ENCODE results near the gene GPRIN1.
A peak's percentile ranks its signal among the peaks of the same experiment; 100 is the strongest.
"Not testable (repeated sequence)": the region's sequence is repeated elsewhere in the genome, so short reads cannot be mapped to it uniquely, and the experiment has no call there.

Gene GPRIN1

DNA sequence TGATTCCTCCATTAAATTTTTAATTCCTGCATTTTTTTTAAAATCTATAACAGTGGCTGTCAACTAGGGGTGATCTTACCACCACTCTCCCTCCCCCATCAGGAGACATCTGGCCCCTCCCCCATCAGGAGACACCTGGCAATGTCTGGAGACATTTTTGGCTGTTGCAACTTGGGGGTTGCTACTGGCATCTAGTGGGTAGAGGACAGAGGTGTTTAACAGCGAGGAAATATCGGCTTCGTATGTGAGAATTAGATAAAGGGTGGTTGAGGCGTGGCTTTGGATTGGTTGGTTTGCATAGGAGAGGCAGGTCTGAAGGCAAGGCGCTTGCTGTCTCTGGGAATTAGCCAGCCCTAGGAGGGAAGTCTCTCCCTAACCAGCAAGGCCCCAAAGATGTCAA lies 50.3 kb downstream of the GPRIN1 start:
- no peak overlapping the region for H3K27ac ChIP-seq (ENCODE audit: low read length)
- no peaks in the 10 kb centered on the region for H3K9me3 ChIP-seq (ENCODE audit: insufficient read depth, low read length)
- H3K9ac ChIP-seq (ENCODE audit: low read length), result no peak overlapping the region
- H2AFZ ChIP-seq (ENCODE audit: low read depth, low read length), result no peak overlapping the region
- H4K20me1 ChIP-seq (ENCODE audit: insufficient read depth, low read length), result no peaks in the 10 kb centered on the region
- H3K4me3 ChIP-seq (ENCODE audit: low read length), result no peak overlapping the region
- H3K36me3 ChIP-seq (replicated peaks; ENCODE audit: low read depth, low read length), result no peaks in the 10 kb centered on the region
- H3K4me1 ChIP-seq (ENCODE audit: low read length), result no peaks in the 10 kb centered on the region
- H3K4me2 ChIP-seq (ENCODE audit: low read length), result no peak overlapping the region
- peaks cover 7% of the 10 kb centered on the region; the same call in 1 of the 2 replicates for H3K27me3 ChIP-seq (ENCODE audit: low read depth, low read length)
- no peaks in the 10 kb centered on the region for H3K79me2 ChIP-seq (ENCODE audit: low read length)
- TF ChIP-seq, protein P1, sequence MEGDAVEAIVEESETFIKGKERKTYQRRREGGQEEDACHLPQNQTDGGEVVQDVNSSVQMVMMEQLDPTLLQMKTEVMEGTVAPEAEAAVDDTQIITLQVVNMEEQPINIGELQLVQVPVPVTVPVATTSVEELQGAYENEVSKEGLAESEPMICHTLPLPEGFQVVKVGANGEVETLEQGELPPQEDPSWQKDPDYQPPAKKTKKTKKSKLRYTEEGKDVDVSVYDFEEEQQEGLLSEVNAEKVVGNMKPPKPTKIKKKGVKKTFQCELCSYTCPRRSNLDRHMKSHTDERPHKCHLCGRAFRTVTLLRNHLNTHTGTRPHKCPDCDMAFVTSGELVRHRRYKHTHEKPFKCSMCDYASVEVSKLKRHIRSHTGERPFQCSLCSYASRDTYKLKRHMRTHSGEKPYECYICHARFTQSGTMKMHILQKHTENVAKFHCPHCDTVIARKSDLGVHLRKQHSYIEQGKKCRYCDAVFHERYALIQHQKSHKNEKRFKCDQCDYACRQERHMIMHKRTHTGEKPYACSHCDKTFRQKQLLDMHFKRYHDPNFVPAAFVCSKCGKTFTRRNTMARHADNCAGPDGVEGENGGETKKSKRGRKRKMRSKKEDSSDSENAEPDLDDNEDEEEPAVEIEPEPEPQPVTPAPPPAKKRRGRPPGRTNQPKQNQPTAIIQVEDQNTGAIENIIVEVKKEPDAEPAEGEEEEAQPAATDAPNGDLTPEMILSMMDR (IDR thresholded peaks at IDR 0.05; ENCODE audit: low read depth, low read length), result no peak
- no peak for TF ChIP-seq EZH2phosphoT487 (IDR thresholded peaks at IDR 0.05; ENCODE audit: low read depth)

GRCh38 chr5:176557846-176558245 lies 52.1 kb downstream of the GPRIN1 start:
- Histone ChIP-seq H3K27me3 (ENCODE audit: low read depth, low read length) (peaks cover 12% of the 10 kb centered on the region; the same call in 1 of the 2 replicates), H3K4me2 (ENCODE audit: low read length) (no peak overlapping the region), H3K9me3 (ENCODE audit: insufficient read depth, low read length) (no peaks in the 10 kb centered on the region), H3K36me3 (replicated peaks; ENCODE audit: low read depth, low read length) (no peaks in the 10 kb centered on the region), H4K20me1 (ENCODE audit: insufficient read depth, low read length) (no peaks in the 10 kb centered on the region), H3K4me3 (ENCODE audit: low read length) (no peak overlapping the region), H3K4me1 (ENCODE audit: low read length) (no peaks in the 10 kb centered on the region), H3K27ac (ENCODE audit: low read length) (no peak overlapping the region), H2AFZ (ENCODE audit: low read depth, low read length) (no peak overlapping the region), H3K9ac (ENCODE audit: low read length) (no peak overlapping the region), H3K79me2 (ENCODE audit: low read length) (no peaks in the 10 kb centered on the region)
- TF ChIP-seq EZH2phosphoT487 (IDR thresholded peaks at IDR 0.05; ENCODE audit: low read depth), result no peak
- TF ChIP-seq, protein P1 (IDR thresholded peaks at IDR 0.05; ENCODE audit: low read depth, low read length), result no peak

GRCh38 chr5:176553260-176554085 lies 56.5 kb downstream of the GPRIN1 start:
- TF ChIP-seq, protein P1 (IDR thresholded peaks at IDR 0.05; ENCODE audit: low read depth, low read length), result no peak
- TF ChIP-seq EZH2phosphoT487 (IDR thresholded peaks at IDR 0.05; ENCODE audit: low read depth), result no peak
- no peak overlapping the region for H3K4me2 ChIP-seq (ENCODE audit: low read length)

DNA sequence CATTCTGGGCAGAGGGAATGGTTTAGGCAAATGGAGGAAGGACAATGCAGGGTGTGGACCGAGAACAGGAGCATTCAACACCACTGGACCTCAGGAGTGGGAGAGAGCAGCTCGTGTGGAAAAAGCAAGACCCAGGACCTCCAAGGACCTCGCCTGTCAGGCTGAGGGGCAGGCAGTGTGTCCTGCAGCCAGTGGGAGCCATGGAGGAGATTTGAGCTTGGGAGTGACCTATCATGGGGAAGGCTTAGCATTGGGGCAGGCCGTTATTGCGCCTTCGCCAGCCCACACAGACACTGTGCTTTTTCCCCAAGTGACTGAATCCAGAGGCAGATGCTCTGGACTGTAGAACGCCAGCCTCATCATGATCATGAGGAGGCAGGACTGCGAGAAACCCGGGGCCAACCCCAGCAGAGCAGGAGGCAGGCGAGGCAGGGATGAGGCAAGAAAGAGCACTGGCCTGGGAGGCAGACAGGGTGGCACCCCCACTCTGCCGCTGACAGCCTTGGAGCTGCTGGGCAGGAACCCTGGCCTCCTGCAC lies 57.6 kb downstream of the GPRIN1 start:
- H3K79me2 ChIP-seq (ENCODE audit: low read length), result no peaks in the 10 kb centered on the region
- no peak overlapping the region for H3K27ac ChIP-seq (ENCODE audit: low read length)
- no peaks in the 10 kb centered on the region for H3K9me3 ChIP-seq (ENCODE audit: insufficient read depth, low read length)
- H3K36me3 ChIP-seq (replicated peaks; ENCODE audit: low read depth, low read length), result no peaks in the 10 kb centered on the region
- peaks cover 8% of the 10 kb centered on the region for H3K4me1 ChIP-seq (ENCODE audit: low read length)
- H3K27me3 ChIP-seq (ENCODE audit: low read depth, low read length), result 0 out of 2 replicates have a peak, but pooled peaks cover 5% of the 10 kb centered on the region
- TF ChIP-seq EZH2phosphoT487 (IDR thresholded peaks at IDR 0.05; ENCODE audit: low read depth), result no peak
- TF ChIP-seq, protein P1 (IDR thresholded peaks at IDR 0.05; ENCODE audit: low read depth, low read length), result no peak
- no peak overlapping the region for H3K4me3 ChIP-seq (ENCODE audit: low read length)
- no peak overlapping the region for H3K4me2 ChIP-seq (ENCODE audit: low read length)
- H4K20me1 ChIP-seq (ENCODE audit: insufficient read depth, low read length), result no peaks in the 10 kb centered on the region
- no peak overlapping the region for H2AFZ ChIP-seq (ENCODE audit: low read depth, low read length)
- no peak overlapping the region for H3K9ac ChIP-seq (ENCODE audit: low read length)

More at GRCh38 chr5:176553260-176554085, 56.5 kb downstream of the GPRIN1 start:
- no peaks in the 10 kb centered on the region for H3K9me3 ChIP-seq (ENCODE audit: insufficient read depth, low read length)
- no peaks in the 10 kb centered on the region for H3K36me3 ChIP-seq (replicated peaks; ENCODE audit: low read depth, low read length)
- H3K4me1 ChIP-seq (ENCODE audit: low read length), result peaks cover 8% of the 10 kb centered on the region
- H3K27ac ChIP-seq (ENCODE audit: low read length), result no peak overlapping the region
- 0 out of 2 replicates have a peak, but pooled peaks cover 5% of the 10 kb centered on the region for H3K27me3 ChIP-seq (ENCODE audit: low read depth, low read length)
- H4K20me1 ChIP-seq (ENCODE audit: insufficient read depth, low read length), result no peaks in the 10 kb centered on the region
- H3K79me2 ChIP-seq (ENCODE audit: low read length), result no peaks in the 10 kb centered on the region
- H3K4me3 ChIP-seq (ENCODE audit: low read length), result no peak overlapping the region
- no peak overlapping the region for H3K9ac ChIP-seq (ENCODE audit: low read length)
- H2AFZ ChIP-seq (ENCODE audit: low read depth, low read length), result no peak overlapping the region

GRCh38 chr5:176550937-176551336 lies 59.0 kb downstream of the GPRIN1 start:
- H3K27ac ChIP-seq (ENCODE audit: low read length); H3K36me3 ChIP-seq (replicated peaks; ENCODE audit: low read depth, low read length); H3K9ac ChIP-seq (ENCODE audit: low read length); H3K79me2 ChIP-seq (ENCODE audit: low read length); H3K27me3 ChIP-seq (ENCODE audit: low read depth, low read length); H4K20me1 ChIP-seq (ENCODE audit: insufficient read depth, low read length); H2AFZ ChIP-seq (ENCODE audit: low read depth, low read length); H3K9me3 ChIP-seq (ENCODE audit: insufficient read depth, low read length); H3K4me1 ChIP-seq (ENCODE audit: low read length): not testable (repeated sequence)
- peak overlapping the region; percentile 48; the same call in 1 of the 2 replicates for H3K4me3 ChIP-seq (ENCODE audit: low read length)
- peak overlapping the region; percentile 67 for H3K4me2 ChIP-seq (ENCODE audit: low read length)
